Cardiac atrium fibroblast (primary cell): ENCODE measurements around the gene THSD7A. TPM values are rescaled to one million over a fixed set of nuclear protein-coding genes. Genes with fewer than 3 reads are reported as not detected.

Source experiments
- total RNA-seq: library from RNA; depleted of rRNA; stranded (reverse); fragments of >200 nt; gene quantifications from 2 replicates; pipeline ENCODE4 v1.2.3, GENCODE V29; 2015

Gene THSD7A
- total RNA-seq = 2.6 and 3.1 TPM in 2 replicates

GRCh38 chr7:11831736-11832495 is at the start of gene THSD7A:
Gene THSD7A, minus strand, starts transcription at chr7:11832198. Its CDS starts 252 bp downstream, at chr7:11831946.

